ENCODE results near the gene ARAP2.

ARAP2 gene

GRCh38 chr4:36178484-36178883, 65.8 kb downstream of the ARAP2 start:
- DNase-seq, result no peak

GRCh38 chr4:36177946-36178345, 66.4 kb downstream of the ARAP2 start:
- DNase-seq, result no peak

GRCh38 chr4:36174570-36174969, 69.7 kb downstream of the ARAP2 start:
- DNase-seq, result no peak

- DNase-seq, result no peak
Measured at GRCh38 chr4:36173905-36174304, 70.4 kb downstream of the ARAP2 start.

GRCh38 chr4:36172656-36173055, 71.7 kb downstream of the ARAP2 start:
- no peak for DNase-seq

GRCh38 chr4:36168127-36168878, 76.0 kb downstream of the ARAP2 start:
- DNase-seq, result no peak

GRCh38 chr4:36165631-36166005, 78.7 kb downstream of the ARAP2 start:
- DNase-seq, result no peak

GRCh38 chr4:36164900-36165630, 79.2 kb downstream of the ARAP2 start:
- DNase-seq, result no peak

GRCh38 chr4:36163198-36163597, 81.1 kb downstream of the ARAP2 start:
- no peak for DNase-seq

GRCh38 chr4:36159208-36159607, 85.1 kb downstream of the ARAP2 start:
- DNase-seq, result no peak

GRCh38 chr4:36152735-36153134, 91.6 kb downstream of the ARAP2 start:
- no peak for DNase-seq

- DNase-seq, result no peak
Measured at GRCh38 chr4:36142504-36142903, 101.8 kb downstream of the ARAP2 start.

GRCh38 chr4:36141186-36141585, 103.1 kb downstream of the ARAP2 start:
- no peak for DNase-seq

- no peak for DNase-seq
Measured at GRCh38 chr4:36140421-36140820, 103.9 kb downstream of the ARAP2 start.

GRCh38 chr4:36138220-36138619, 106.1 kb downstream of the ARAP2 start:
- no peak for DNase-seq

- no peak for DNase-seq
Measured at GRCh38 chr4:36137336-36137735, 107.0 kb downstream of the ARAP2 start.

- DNase-seq, result no peak
Measured at GRCh38 chr4:36133658-36134057, 110.7 kb downstream of the ARAP2 start.

GRCh38 chr4:36133086-36133485, 111.2 kb downstream of the ARAP2 start:
- no peak for DNase-seq

GRCh38 chr4:36130641-36131040, 113.7 kb downstream of the ARAP2 start:
- no peak for DNase-seq

- DNase-seq, result no peak
Measured at GRCh38 chr4:36128689-36129088, 115.6 kb downstream of the ARAP2 start.

- DNase-seq, result no peak
Measured at GRCh38 chr4:36123906-36124305, 120.4 kb downstream of the ARAP2 start.

- no peak for DNase-seq
Measured at GRCh38 chr4:36115312-36115711, 129.0 kb downstream of the ARAP2 start.

GRCh38 chr4:36111172-36111571, 133.1 kb downstream of the ARAP2 start:
- no peak for DNase-seq

GRCh38 chr4:36099509-36099908, 144.8 kb downstream of the ARAP2 start:
- DNase-seq, result no peak

- no peak for DNase-seq
Measured at GRCh38 chr4:36094995-36095394, 149.3 kb downstream of the ARAP2 start.
